Measurements from ENCODE around the gene C5orf58.
"Not testable (repeated sequence)": the region's sequence is repeated elsewhere in the genome, so short reads cannot be mapped to it uniquely, and the experiment has no call there.

C5orf58 gene

GRCh38 chr5:170233358-170233892, 640 bp downstream of the C5orf58 start:
- no peak overlapping the region for H3K27ac ChIP-seq
- peaks cover 52% of the 10 kb centered on the region for H3K27me3 ChIP-seq (ENCODE audit: insufficient read depth, low read depth, severe bottlenecking)
- no peak for TF ChIP-seq CTCF (IDR thresholded peaks at IDR 0.05; ENCODE audit: low read depth, low read length)

GRCh38 chr5:170235876-170236864, 3.4 kb downstream of the C5orf58 start:
- no peaks in the 10 kb centered on the region for H3K36me3 ChIP-seq
- no peak overlapping the region for H3K4me3 ChIP-seq (ENCODE audit: low read depth, low read length)
- no peaks in the 10 kb centered on the region for H3K9me3 ChIP-seq (ENCODE audit: severe bottlenecking)
- peaks cover 50% of the 10 kb centered on the region for H3K27me3 ChIP-seq (ENCODE audit: insufficient read depth, low read depth, severe bottlenecking)
- TF ChIP-seq CTCF (IDR thresholded peaks at IDR 0.05; ENCODE audit: low read depth, low read length), result no peak
- no peak overlapping the region for H3K27ac ChIP-seq
- no peak for DNase-seq

More at GRCh38 chr5:170233358-170233892, 640 bp downstream of the C5orf58 start:
- Histone ChIP-seq H3K9me3 (ENCODE audit: severe bottlenecking) (no peaks in the 10 kb centered on the region), H3K36me3 (no peaks in the 10 kb centered on the region), H3K4me3 (ENCODE audit: low read depth, low read length) (no peak overlapping the region)
- DNase-seq, result no peak

- Histone ChIP-seq H3K27ac (no peak overlapping the region), H3K9me3 (ENCODE audit: severe bottlenecking) (no peaks in the 10 kb centered on the region), H3K4me3 (ENCODE audit: low read depth, low read length) (no peak overlapping the region), H3K27me3 (ENCODE audit: insufficient read depth, low read depth, severe bottlenecking) (peaks cover 27% of the 10 kb centered on the region), H3K36me3 (no peaks in the 10 kb centered on the region)
- no peak for TF ChIP-seq CTCF (IDR thresholded peaks at IDR 0.05; ENCODE audit: low read depth, low read length)
- no peak for DNase-seq
Measured at GRCh38 chr5:170238456-170239196, 5.8 kb downstream of the C5orf58 start.

DNA sequence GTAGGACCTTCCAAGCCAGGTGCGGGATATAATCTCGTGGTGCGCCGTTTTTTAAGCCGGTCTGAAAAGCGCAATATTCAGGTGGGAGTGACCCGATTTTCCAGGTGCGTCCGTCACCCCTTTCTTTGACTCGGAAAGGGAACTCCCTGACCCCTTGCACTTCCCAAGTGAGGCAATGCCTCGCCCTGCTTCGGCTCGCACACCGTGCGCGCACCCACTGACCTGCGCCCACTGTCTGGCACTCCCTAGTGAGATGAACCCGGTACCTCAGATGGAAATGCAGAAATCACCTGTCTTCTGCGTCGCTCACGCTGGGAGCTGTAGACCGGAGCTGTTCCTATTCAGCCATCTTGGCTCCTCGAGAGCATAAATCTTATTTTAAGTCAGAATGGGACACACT, 12.7 kb downstream of the C5orf58 start:
- not testable (repeated sequence) for H3K9me3 ChIP-seq (ENCODE audit: severe bottlenecking); H3K4me3 ChIP-seq (ENCODE audit: low read depth, low read length); H3K36me3 ChIP-seq; DNase-seq; H3K27ac ChIP-seq
- H3K27me3 ChIP-seq (ENCODE audit: insufficient read depth, low read depth, severe bottlenecking), result peaks cover 35% of the 10 kb centered on the region

- TF ChIP-seq CTCF (IDR thresholded peaks at IDR 0.05; ENCODE audit: low read depth, low read length), result no peak
- H3K27me3 ChIP-seq (ENCODE audit: insufficient read depth, low read depth, severe bottlenecking), result peaks cover 42% of the 10 kb centered on the region
- H3K36me3 ChIP-seq, result no peaks in the 10 kb centered on the region
- no peak overlapping the region for H3K4me3 ChIP-seq (ENCODE audit: low read depth, low read length)
- H3K27ac ChIP-seq, result no peak overlapping the region
- no peak for DNase-seq
- no peaks in the 10 kb centered on the region for H3K9me3 ChIP-seq (ENCODE audit: severe bottlenecking)
Measured at GRCh38 chr5:170246126-170246870, 13.5 kb downstream of the C5orf58 start.
